ENCODE measurements around the gene TPRA1.

GRCh38 chr3:127587876-127588275, 2.7 kb downstream of the TPRA1 start:
- TF ChIP-seq CTCF (conservative IDR thresholded peaks at IDR 0.05; ENCODE audit: low read depth, low read length) (no peak), NFE2L2 (IDR thresholded peaks at IDR 0.05; ENCODE audit: low read depth, low read length) (no peak), MAFK (IDR thresholded peaks at IDR 0.05; ENCODE audit: low read depth, low read length) (no peak), POLR2A (IDR thresholded peaks at IDR 0.05; ENCODE audit: low read depth, low read length) (no peak), SMC3 (IDR thresholded peaks at IDR 0.05; ENCODE audit: low read depth, low read length) (no peak), MAZ (IDR thresholded peaks at IDR 0.05; ENCODE audit: borderline replicate concordance, low read depth, low read length) (no peak), RFX5 (IDR thresholded peaks at IDR 0.05; ENCODE audit: low read depth, low read length) (no peak)
- TF ChIP-seq, protein P1, sequence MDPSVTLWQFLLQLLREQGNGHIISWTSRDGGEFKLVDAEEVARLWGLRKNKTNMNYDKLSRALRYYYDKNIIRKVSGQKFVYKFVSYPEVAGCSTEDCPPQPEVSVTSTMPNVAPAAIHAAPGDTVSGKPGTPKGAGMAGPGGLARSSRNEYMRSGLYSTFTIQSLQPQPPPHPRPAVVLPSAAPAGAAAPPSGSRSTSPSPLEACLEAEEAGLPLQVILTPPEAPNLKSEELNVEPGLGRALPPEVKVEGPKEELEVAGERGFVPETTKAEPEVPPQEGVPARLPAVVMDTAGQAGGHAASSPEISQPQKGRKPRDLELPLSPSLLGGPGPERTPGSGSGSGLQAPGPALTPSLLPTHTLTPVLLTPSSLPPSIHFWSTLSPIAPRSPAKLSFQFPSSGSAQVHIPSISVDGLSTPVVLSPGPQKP (IDR thresholded peaks at IDR 0.05; ENCODE audit: borderline replicate concordance, low read depth, low read length) = no peak
- TF ChIP-seq, protein P2, sequence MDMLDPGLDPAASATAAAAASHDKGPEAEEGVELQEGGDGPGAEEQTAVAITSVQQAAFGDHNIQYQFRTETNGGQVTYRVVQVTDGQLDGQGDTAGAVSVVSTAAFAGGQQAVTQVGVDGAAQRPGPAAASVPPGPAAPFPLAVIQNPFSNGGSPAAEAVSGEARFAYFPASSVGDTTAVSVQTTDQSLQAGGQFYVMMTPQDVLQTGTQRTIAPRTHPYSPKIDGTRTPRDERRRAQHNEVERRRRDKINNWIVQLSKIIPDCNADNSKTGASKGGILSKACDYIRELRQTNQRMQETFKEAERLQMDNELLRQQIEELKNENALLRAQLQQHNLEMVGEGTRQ (IDR thresholded peaks at IDR 0.05; ENCODE audit: low read depth, low read length) = no peak
